Ovary (tissue), 3 donors: ENCODE data around the gene GPER1.

Experiments used
- CTCF ChIP-seq, 3 donors: fragments of 450-650 bp in 2 of 3; fragments of 200-600 bp in 1 of 3; IDR thresholded peaks; one replicate each; pipeline versions ENCODE4 v1.5.1 to v1.8.0; 2016 to 2022; ENCODE audit warnings: antibody characterized with exemption in 3 of 3, mild to moderate bottlenecking in 1 of 3
- EP300 ChIP-seq: sonication (generic); formaldehyde crosslinking; IDR thresholded peaks from one replicate; pipeline ENCODE4 v1.6.1; 2017; ENCODE audit warnings: antibody characterized with exemption
- POLR2A ChIP-seq: fragments of 450-650 bp; IDR thresholded peaks from one replicate; pipeline ENCODE4 v1.6.1; 2017; ENCODE audit warnings: antibody characterized with exemption, mild to moderate bottlenecking, moderate library complexity
- donor health status: DM: no; HTN: no; CAD: no.

DNA sequence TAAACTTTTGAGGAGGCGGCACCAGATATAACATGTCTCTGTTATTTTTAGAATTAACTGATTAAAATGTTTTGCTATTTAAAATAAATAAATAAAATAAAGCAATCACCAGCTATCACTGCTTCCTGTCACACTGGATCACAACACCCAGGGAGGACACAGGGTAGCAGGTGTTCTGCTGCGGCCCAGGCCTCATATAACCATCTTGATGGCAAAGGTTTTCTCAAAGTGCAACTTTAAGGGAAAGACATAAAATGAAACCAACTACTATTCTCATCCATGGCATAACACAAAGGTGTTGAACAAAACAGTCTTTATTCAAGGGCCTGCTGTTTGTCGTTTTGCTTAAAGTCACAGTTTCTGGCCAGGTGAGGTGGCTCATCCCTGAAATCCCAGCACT is 23.2 kb downstream of the GPER1 start:
- no peak for TF ChIP-seq CTCF (IDR thresholded peaks at IDR 0.05)
- TF ChIP-seq POLR2A = no peak
- TF ChIP-seq EP300 = no peak
